ENCODE results near the gene SSH2.

DNA sequence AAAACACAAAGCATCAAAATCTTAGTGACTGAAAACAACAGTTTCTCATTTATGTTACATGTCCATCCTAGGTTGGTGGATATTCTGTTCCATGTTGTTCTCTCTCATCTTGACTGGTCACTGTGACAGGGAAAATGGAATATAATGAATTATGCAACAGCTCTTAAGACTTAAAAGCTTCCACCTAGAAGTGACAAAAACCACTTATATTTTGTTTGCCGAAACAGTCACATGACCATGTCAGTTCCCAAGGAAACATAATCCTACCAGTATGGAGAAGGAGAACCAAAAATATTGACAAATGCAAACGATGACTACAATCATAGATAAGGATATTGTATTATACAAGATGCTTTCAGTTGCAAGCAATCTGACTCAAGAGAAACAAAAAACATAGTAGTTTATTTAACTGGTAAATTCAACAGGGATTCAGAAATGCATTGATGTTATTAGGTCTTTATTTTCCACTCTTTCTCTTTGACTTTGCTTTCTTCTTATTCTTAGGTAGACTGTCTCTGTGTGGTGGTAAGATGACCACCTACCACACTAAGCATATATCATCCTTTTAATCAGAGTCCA lies 103.8 kb downstream of the SSH2 start:
- TF ChIP-seq CTCF (IDR thresholded peaks at IDR 0.05) (no peak), POLR2A (IDR thresholded peaks at IDR 0.05) (no peak)

Measured in thyroid gland (tissue), 4 donors.